ENCODE measurements around the gene RASGEF1C. TPM values are rescaled to one million over a fixed set of nuclear protein-coding genes. Genes with fewer than 3 reads are reported as not detected.

Gene RASGEF1C
- total RNA-seq, 1 donor from 2014 or later = not detected

GRCh38 chr5:180096616-180097015 is 112.4 kb downstream of the RASGEF1C start:
- Histone ChIP-seq H3K27me3 (ENCODE audit: control insufficient read depth, insufficient read depth, low read length) (no peaks in the 10 kb centered on the region), H3K36me3 (ENCODE audit: control insufficient read depth, insufficient read depth, low read length) (no peaks in the 10 kb centered on the region), H3K4me3 (ENCODE audit: low read depth, low read length) (no peak overlapping the region)
- no peak for DNase-seq (ENCODE audit: low read depth)
- FAIRE-seq = no peak
- TF ChIP-seq CTCF (IDR thresholded peaks at IDR 0.05; ENCODE audit: insufficient read depth, low read length, severe bottlenecking) = no peak

- no peak for DNase-seq (ENCODE audit: low read depth)
- no peak for TF ChIP-seq CTCF (IDR thresholded peaks at IDR 0.05; ENCODE audit: insufficient read depth, low read length, severe bottlenecking)
Observed at GRCh38 chr5:180095545-180095944, 113.5 kb downstream of the RASGEF1C start.

GRCh38 chr5:180093651-180094382 is 115.2 kb downstream of the RASGEF1C start:
- no peak overlapping the region for H3K4me3 ChIP-seq (ENCODE audit: low read depth, low read length)
- DNase-seq (ENCODE audit: low read depth) = no peak
- no peak for FAIRE-seq
- TF ChIP-seq CTCF (IDR thresholded peaks at IDR 0.05; ENCODE audit: insufficient read depth, low read length, severe bottlenecking) = no peak
- H3K27me3 ChIP-seq (ENCODE audit: control insufficient read depth, insufficient read depth, low read length) = no peaks in the 10 kb centered on the region
- H3K36me3 ChIP-seq (ENCODE audit: control insufficient read depth, insufficient read depth, low read length) = no peaks in the 10 kb centered on the region

More at GRCh38 chr5:180095545-180095944, 113.5 kb downstream of the RASGEF1C start:
- no peaks in the 10 kb centered on the region for H3K36me3 ChIP-seq (ENCODE audit: control insufficient read depth, insufficient read depth, low read length)
- H3K4me3 ChIP-seq (ENCODE audit: low read depth, low read length) = no peak overlapping the region
- H3K27me3 ChIP-seq (ENCODE audit: control insufficient read depth, insufficient read depth, low read length) = no peaks in the 10 kb centered on the region
- no peak for FAIRE-seq

GRCh38 chr5:180093241-180093640 is 115.8 kb downstream of the RASGEF1C start:
- DNase-seq (ENCODE audit: low read depth) (no peak), FAIRE-seq (no peak)
- no peak for TF ChIP-seq CTCF (IDR thresholded peaks at IDR 0.05; ENCODE audit: insufficient read depth, low read length, severe bottlenecking)
- Histone ChIP-seq H3K4me3 (ENCODE audit: low read depth, low read length) (no peak overlapping the region), H3K27me3 (ENCODE audit: control insufficient read depth, insufficient read depth, low read length) (no peaks in the 10 kb centered on the region), H3K36me3 (ENCODE audit: control insufficient read depth, insufficient read depth, low read length) (no peaks in the 10 kb centered on the region)

GRCh38 chr5:180090769-180091546 is 118.1 kb downstream of the RASGEF1C start:
- Histone ChIP-seq H3K4me3 (ENCODE audit: low read depth, low read length) (no peak overlapping the region), H3K36me3 (ENCODE audit: control insufficient read depth, insufficient read depth, low read length) (no peaks in the 10 kb centered on the region), H3K27me3 (ENCODE audit: control insufficient read depth, insufficient read depth, low read length) (no peaks in the 10 kb centered on the region)
- FAIRE-seq = no peak
- TF ChIP-seq CTCF (IDR thresholded peaks at IDR 0.05; ENCODE audit: insufficient read depth, low read length, severe bottlenecking) = peak; percentile 25
- DNase-seq (ENCODE audit: low read depth) = peak; percentile 26

Measured in bronchial epithelial cell (primary cell).